Measurements from ENCODE around the gene MMEL1.

DNA sequence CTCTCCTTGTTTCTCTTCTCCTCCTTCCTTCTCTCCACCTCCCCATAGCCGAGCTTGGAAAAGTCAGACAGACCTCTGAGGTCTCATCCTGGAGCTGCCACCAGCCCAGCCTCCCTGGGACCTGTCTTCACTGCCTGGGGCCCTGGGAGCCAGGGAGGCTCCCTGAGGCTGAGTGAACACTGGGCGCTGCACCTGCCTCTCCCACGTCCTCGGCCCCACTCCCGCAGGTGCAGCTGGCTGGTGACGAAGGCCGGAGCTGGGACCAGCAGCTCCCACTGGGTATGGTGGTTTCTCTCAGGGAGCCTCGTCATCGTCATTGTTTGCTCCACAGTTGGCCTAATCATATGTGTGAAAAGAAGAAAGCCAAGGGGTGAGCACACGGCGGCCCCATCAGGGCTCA lies 71.4 kb downstream of the MMEL1 start:
- TF ChIP-seq, protein P1, sequence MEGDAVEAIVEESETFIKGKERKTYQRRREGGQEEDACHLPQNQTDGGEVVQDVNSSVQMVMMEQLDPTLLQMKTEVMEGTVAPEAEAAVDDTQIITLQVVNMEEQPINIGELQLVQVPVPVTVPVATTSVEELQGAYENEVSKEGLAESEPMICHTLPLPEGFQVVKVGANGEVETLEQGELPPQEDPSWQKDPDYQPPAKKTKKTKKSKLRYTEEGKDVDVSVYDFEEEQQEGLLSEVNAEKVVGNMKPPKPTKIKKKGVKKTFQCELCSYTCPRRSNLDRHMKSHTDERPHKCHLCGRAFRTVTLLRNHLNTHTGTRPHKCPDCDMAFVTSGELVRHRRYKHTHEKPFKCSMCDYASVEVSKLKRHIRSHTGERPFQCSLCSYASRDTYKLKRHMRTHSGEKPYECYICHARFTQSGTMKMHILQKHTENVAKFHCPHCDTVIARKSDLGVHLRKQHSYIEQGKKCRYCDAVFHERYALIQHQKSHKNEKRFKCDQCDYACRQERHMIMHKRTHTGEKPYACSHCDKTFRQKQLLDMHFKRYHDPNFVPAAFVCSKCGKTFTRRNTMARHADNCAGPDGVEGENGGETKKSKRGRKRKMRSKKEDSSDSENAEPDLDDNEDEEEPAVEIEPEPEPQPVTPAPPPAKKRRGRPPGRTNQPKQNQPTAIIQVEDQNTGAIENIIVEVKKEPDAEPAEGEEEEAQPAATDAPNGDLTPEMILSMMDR (IDR thresholded peaks at IDR 0.05; ENCODE audit: extremely low read depth in 1 of 2, insufficient read depth in 1 of 2, low read depth in 1 of 2, low read length in 2 of 2), result no peak
- TF ChIP-seq POLR2A (IDR thresholded peaks at IDR 0.05; ENCODE audit: low read depth, low read length) (no peak), EZH2 (IDR thresholded peaks at IDR 0.05; ENCODE audit: borderline replicate concordance, low read depth, low read length, severe bottlenecking) (no peak)

All from endothelial cell of umbilical vein (primary cell).